Amniotic stem cell (primary cell): ENCODE data around the gene GDPD2.
A peak's percentile ranks its signal among the peaks of the same experiment; 100 is the strongest.

Source experiments
- DNase-seq: peaks from one replicate; lab custom pipeline; 2025; lab: John Stamatoyannopoulos, UW

The GDPD2 gene

GRCh38 chrX:70476166-70476933, 53.2 kb downstream of the GDPD2 start:
- no peak for DNase-seq

- peak; percentile 5 for DNase-seq
Measured at GRCh38 chrX:70476934-70477733, 54.0 kb downstream of the GDPD2 start.

DNA sequence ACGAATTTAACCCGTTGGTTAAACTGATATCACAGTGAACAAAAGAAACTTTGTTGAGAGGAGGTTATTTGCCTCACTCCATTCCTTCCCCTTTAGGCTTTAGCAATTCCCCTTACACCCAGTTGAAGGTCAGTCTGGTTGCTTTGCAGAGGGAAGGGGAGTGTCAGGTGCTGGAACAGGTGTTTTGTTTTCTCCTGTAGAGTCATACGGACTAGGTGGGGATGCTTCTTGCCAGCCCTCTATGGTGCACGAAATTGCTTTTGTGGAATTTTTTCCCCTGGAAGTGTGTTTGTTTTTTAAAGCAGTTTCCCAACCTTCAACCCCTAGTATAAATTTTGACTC, 54.6 kb downstream of the GDPD2 start:
- no peak for DNase-seq

- no peak for DNase-seq
Measured at GRCh38 chrX:70478526-70479245, 55.6 kb downstream of the GDPD2 start.

DNA sequence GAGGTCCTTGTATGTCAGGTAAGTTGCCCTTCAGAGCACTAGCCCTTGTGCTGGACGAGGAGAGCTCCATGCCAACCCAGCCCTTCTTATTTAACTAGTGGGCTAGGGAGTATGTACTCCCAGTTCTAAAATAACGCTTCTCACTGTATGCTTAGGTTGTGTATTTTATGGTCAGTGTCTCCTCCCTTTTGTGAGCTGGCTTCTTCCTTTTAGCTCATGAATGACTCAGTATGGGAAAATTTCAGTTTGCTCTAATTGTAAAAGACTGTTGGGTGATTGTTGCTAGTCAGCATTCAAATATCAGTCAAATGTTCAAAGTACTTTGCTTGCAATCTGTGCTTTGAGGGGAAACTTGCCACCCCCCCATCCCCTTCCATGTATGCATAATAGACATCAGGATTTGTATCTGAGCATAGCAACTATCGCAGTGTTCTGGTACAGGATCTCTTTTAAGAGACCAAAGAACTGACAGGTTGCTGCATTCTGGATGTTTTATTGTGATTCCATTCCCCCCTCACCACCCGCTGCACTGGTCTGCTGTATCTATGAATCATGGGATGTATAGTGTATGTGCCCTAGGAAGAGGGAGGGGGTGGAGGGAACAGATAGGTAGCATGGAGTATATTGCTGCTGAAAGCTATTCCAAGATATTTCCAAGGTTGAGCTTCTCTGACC, 56.3 kb downstream of the GDPD2 start:
- peak; percentile 16 for DNase-seq

DNA sequence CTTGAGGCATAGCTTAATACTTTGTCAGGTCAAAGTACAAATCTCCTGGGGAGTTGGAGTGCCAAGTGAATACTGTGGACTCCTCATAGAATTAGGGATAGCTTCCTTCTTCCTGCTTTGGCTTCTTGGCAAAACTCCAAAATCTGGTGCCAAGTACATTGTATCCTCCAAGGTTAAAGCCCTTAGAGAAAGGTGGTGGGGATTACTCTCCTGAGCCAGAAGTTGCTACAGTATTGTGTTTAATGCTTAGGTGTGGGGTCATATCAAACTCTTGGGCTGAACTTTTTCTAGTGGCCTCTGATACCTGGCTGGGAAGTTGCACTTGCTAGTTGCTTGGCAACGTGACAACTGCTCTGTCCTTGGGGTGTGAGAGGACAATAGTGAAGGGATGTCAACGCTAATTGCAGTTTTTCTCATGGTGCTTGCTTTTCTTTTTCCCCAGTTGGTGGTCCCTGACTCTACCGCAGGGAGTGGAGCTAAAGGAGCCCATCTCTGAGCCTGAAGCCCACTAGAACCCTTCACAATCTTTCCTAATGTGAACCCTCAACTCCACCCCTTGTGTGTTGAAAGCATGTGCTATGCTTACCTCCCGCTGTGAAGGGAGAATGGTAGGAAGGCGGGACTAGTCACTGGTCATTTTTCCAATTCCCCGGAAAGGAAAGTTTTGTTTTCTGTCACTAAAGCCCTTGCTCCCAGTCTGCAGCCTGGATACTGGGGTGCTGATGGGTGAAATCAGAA, 57.0 kb downstream of the GDPD2 start:
- no peak for DNase-seq

DNA sequence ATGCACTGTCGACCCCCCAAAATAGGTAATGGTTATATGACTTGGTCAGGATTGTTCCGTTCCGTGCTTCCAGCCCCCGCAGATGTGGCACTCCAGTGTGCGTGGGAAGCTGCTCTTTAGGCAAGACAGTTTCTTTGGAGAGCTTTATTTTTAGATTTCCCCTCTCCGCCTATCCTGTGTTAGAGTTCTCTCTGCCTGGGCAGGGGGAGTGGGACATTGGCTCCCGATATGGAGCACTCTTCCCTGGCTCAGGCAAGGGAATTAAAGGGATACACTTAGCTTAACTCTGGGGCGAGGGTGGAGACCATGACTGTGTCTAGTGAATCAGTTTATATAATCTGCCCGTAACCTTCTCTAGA, 57.5 kb downstream of the GDPD2 start:
- DNase-seq, result no peak

- DNase-seq, result no peak
Measured at GRCh38 chrX:70481471-70482270, 58.6 kb downstream of the GDPD2 start.

- no peak for DNase-seq
Measured at GRCh38 chrX:70482300-70482699, 59.2 kb downstream of the GDPD2 start.
